PC-3 (cell line): ENCODE measurements around the gene LRRC61. TPM values are rescaled to one million over a fixed set of nuclear protein-coding genes. Genes with fewer than 3 reads are reported as not detected.
"Not testable (repeated sequence)": the region's sequence is repeated elsewhere in the genome, so short reads cannot be mapped to it uniquely, and the experiment has no call there.

ENCODE experiments used
- ATAC-seq: fragments of 200-7000 bp; cut with Tn5 transposase; 2 replicates; pipeline ENCODE4 v1.9.1; 2020; ENCODE audit warnings: mild to moderate bottlenecking, moderate library complexity
- BruUV-seq: library from RNA; stranded (reverse); fragments of 400-500 nt; replicated peaks from 2 replicates; lab custom pipeline; 2021; lab: Mats Ljungman, UMichigan
- CTCF ChIA-PET: fragments of 300-600 bp; sonication (Branson Sonifier 250); formaldehyde crosslinking; loops from one replicate; lab custom pipeline; 2022; ENCODE audit warnings: antibody characterized with exemption; lab: Charles Lee
- POLR2A ChIA-PET: fragments of 300-600 bp; sonication (Branson Sonifier 250); formaldehyde crosslinking; loops from one replicate; lab custom pipeline; 2022; ENCODE audit warnings: antibody characterized with exemption; ENCODE audit not compliant: unreplicated experiment; lab: Charles Lee
- DNase-seq: peaks from one replicate; pipeline ENCODE4 v3.0.0-alpha.2; 2015
- H2AFZ ChIP-seq: fragments of 300-600 bp; sonication (generic); 2 replicates; pipeline ENCODE4 v1.6.0; 2016; ENCODE audit warnings: antibody characterized with exemption, low read length
- H3F3A ChIP-seq: fragments of 300-600 bp; sonication (generic); one replicate; pipeline ENCODE4 v1.6.0; 2017; ENCODE audit warnings: antibody characterized with exemption, low read length, control low read depth, mild to moderate bottlenecking; ENCODE audit not compliant: unreplicated experiment
- H3K27ac ChIP-seq: fragments of 300-600 bp; sonication (generic); 2 replicates; pipeline ENCODE4 v1.5.1; 2016; ENCODE audit warnings: mild to moderate bottlenecking, low read length
- H3K27me3 ChIP-seq: fragments of 300-600 bp; sonication (generic); 2 replicates; pipeline ENCODE4 v1.6.1; 2016; ENCODE audit warnings: low read length, mixed read lengths
- H3K36me3 ChIP-seq: fragments of 300-600 bp; sonication (generic); 2 replicates; pipeline ENCODE4 v1.6.1; 2016; ENCODE audit warnings: low read depth, mixed run types, low read length, mixed read lengths
- H3K4me1 ChIP-seq: fragments of 300-600 bp; sonication (generic); 2 replicates; pipeline ENCODE4 v1.5.1; 2016; ENCODE audit warnings: low read length; ENCODE audit not compliant: insufficient read depth
- H3K4me2 ChIP-seq: fragments of 300-600 bp; sonication (generic); 2 replicates; pipeline ENCODE4 v1.6.0; 2016; ENCODE audit warnings: low read length
- H3K4me3 ChIP-seq: fragments of 300-600 bp; sonication (generic); 2 replicates; pipeline ENCODE4 v1.5.1; 2016; ENCODE audit warnings: mild to moderate bottlenecking, low read length, mixed read lengths
- H3K79me2 ChIP-seq: fragments of 300-600 bp; sonication (generic); 2 replicates; pipeline ENCODE4 v1.6.1; 2017; ENCODE audit warnings: low read length, mixed read lengths
- H3K9ac ChIP-seq: fragments of 300-600 bp; sonication (generic); 2 replicates; pipeline ENCODE4 v1.6.0; 2016; ENCODE audit warnings: mild to moderate bottlenecking, low read length
- H3K9me2 ChIP-seq: fragments of 300-600 bp; sonication (generic); replicated peaks from 2 replicates; pipeline ENCODE4 v1.6.1; 2016; ENCODE audit warnings: mixed run types, low read length, mixed read lengths
- H3K9me3 ChIP-seq: fragments of 300-600 bp; sonication (generic); 2 replicates; pipeline ENCODE4 v1.6.1; 2016; ENCODE audit warnings: low read length, mixed read lengths
- H4K20me1 ChIP-seq: fragments of 300-600 bp; sonication (generic); 2 replicates; pipeline ENCODE4 v1.6.1; 2016; ENCODE audit warnings: low read length, mixed read lengths
- EZH2 ChIP-seq: fragments of 300-600 bp; sonication (generic); IDR thresholded peaks from one replicate; pipeline ENCODE4 v1.6.1; 2017; ENCODE audit warnings: antibody characterized with exemption, mild to moderate bottlenecking, low read length; ENCODE audit not compliant: unreplicated experiment
- EZH2phosphoT487 ChIP-seq: fragments of 300-600 bp; sonication (generic); IDR thresholded peaks from 2 replicates; pipeline ENCODE4 v1.6.1; 2018; ENCODE audit warnings: mild to moderate bottlenecking, antibody characterized with exemption, low read length, borderline replicate concordance
- intact Hi-C: fragments of 100-400 bp; cut with micrococcal nuclease; formaldehyde crosslinking; loops from 2 replicates; pipeline ENCODE4 v1.9.0; 2023
- total RNA-seq: library from RNA; depleted of rRNA; stranded (reverse); fragments of >200 nt; gene quantifications from 2 replicates; pipeline ENCODE4 v1.2.3, GENCODE V29; 2014; rRNA removed
- TF ChIP-seq, protein P1 (sequence below): fragments of 300-600 bp; sonication (generic); conservative IDR thresholded peaks from 2 replicates; pipeline ENCODE4 v1.5.1; 2017; ENCODE audit warnings: antibody characterized with exemption, low read depth, mild to moderate bottlenecking, low read length

The LRRC61 gene
- total RNA-seq, 1 experiment from 2014 or later = 15.1 TPM

- Histone ChIP-seq H4K20me1 (no peaks in the 10 kb centered on the region), H3K4me1 (peaks cover 8% of the 10 kb centered on the region), H3K4me3 (no peak overlapping the region), H3K27ac (no peak overlapping the region), H3K36me3 (no peaks in the 10 kb centered on the region), H3K4me2 (no peak overlapping the region), H2AFZ (no peak overlapping the region), H3K9me3 (no peaks in the 10 kb centered on the region), H3F3A (no peaks in the 10 kb centered on the region), H3K9me2 (no peaks in the 10 kb centered on the region), H3K27me3 (no peaks in the 10 kb centered on the region), H3K9ac (no peak overlapping the region), H3K79me2 (no peaks in the 10 kb centered on the region)
- DNase-seq (no peak), ATAC-seq (no peak)
- CTCF ChIA-PET = no interaction called here
- POLR2A ChIA-PET = no interaction called here
- no TSS peak for BruUV-seq
- TF ChIP-seq EZH2phosphoT487 (no peak), EZH2 (no peak)
- TF ChIP-seq, protein P1, sequence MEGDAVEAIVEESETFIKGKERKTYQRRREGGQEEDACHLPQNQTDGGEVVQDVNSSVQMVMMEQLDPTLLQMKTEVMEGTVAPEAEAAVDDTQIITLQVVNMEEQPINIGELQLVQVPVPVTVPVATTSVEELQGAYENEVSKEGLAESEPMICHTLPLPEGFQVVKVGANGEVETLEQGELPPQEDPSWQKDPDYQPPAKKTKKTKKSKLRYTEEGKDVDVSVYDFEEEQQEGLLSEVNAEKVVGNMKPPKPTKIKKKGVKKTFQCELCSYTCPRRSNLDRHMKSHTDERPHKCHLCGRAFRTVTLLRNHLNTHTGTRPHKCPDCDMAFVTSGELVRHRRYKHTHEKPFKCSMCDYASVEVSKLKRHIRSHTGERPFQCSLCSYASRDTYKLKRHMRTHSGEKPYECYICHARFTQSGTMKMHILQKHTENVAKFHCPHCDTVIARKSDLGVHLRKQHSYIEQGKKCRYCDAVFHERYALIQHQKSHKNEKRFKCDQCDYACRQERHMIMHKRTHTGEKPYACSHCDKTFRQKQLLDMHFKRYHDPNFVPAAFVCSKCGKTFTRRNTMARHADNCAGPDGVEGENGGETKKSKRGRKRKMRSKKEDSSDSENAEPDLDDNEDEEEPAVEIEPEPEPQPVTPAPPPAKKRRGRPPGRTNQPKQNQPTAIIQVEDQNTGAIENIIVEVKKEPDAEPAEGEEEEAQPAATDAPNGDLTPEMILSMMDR = no peak
- intact Hi-C loops = no loop called here
Observed at GRCh38 chr7:150385302-150385723, 62.2 kb downstream of the LRRC61 start.

GRCh38 chr7:150385884-150386283 is 62.7 kb downstream of the LRRC61 start:
- H3K9ac ChIP-seq, H3K79me2 ChIP-seq, H3K4me2 ChIP-seq, BruUV-seq, ATAC-seq, H3K9me2 ChIP-seq, H3K36me3 ChIP-seq, H3K4me3 ChIP-seq, H3K27me3 ChIP-seq, H2AFZ ChIP-seq, H3F3A ChIP-seq, CTCF ChIA-PET, intact Hi-C loops, H3K27ac ChIP-seq, H3K9me3 ChIP-seq, H4K20me1 ChIP-seq, DNase-seq, POLR2A ChIA-PET: not testable (repeated sequence)
- peaks cover 13% of the 10 kb centered on the region for H3K4me1 ChIP-seq

Other genes with a start within 250 kb of the LRRC61 start
- gene ACTR3C, start 190 bp downstream of the LRRC61 start, total RNA-seq = 7.8 and 10.8 TPM in 2 replicates
- 1.6 TPM in 1 of 2 replicates, not detected in the other for gene RARRES2, start 18.3 kb downstream of the LRRC61 start, total RNA-seq
- gene REPIN1, start 45.5 kb downstream of the LRRC61 start, total RNA-seq = 124 and 153 TPM in 2 replicates
- 3.7 and 4.7 TPM in 2 replicates for gene ZNF775, start 56.0 kb downstream of the LRRC61 start, total RNA-seq
- not detected in 2 replicates for gene GIMAP8, start 127.3 kb downstream of the LRRC61 start, total RNA-seq
- not detected in 2 replicates for gene GIMAP7, start 191.5 kb downstream of the LRRC61 start, total RNA-seq
- not detected in 2 replicates for gene GIMAP4, start 244.0 kb downstream of the LRRC61 start, total RNA-seq